Fibroblast of villous mesenchyme (primary cell): ENCODE measurements around the gene ARVCF. TPM values are rescaled to one million over a fixed set of nuclear protein-coding genes. Genes with fewer than 3 reads are reported as not detected.

Source experiments
- DNase-seq: peaks from one replicate; pipeline ENCODE4 v3.0.0-alpha.2; 2010; ENCODE audit warnings: low read depth
- H3K4me3 ChIP-seq: 2 replicates; pipeline ENCODE4 v1.5.1; 2011; ENCODE audit warnings: low read depth, mild to moderate bottlenecking, low read length
- total RNA-seq: library from RNA; depleted of rRNA; stranded (reverse); fragments of >200 nt; gene quantifications from 2 replicates; pipeline ENCODE4 v1.2.3, GENCODE V29; 2012
- TF ChIP-seq, protein P1 (sequence below): IDR thresholded peaks from 2 replicates; pipeline ENCODE4 v1.5.1; 2012; ENCODE audit warnings: low read depth, mild to moderate bottlenecking, low read length; ENCODE audit not compliant: insufficient read depth

ARVCF gene
- total RNA-seq, 1 donor: 6.0 TPM

DNA sequence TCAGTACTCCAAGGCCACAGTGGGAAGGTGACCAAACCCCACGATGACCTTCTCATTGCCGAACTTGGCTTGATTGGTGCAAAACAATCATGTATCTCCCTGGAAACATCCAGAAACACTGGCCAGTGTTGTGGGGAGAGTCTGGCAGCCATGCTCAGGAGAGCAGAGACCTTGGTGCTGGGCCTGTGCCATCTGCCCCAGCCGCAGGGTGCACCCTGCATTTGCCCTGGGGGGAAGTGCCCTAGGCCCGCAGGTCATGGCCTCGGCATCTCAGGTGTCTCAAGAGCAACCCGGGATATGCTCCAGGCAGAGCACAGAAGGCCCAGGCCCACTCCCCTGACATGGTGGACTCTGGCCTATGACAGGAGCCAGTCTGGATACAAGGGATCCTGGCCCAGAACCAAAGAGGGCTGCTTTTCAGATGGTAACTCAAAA, 23.7 kb downstream of the ARVCF start:
- DNase-seq: no peak
- TF ChIP-seq, protein P1, sequence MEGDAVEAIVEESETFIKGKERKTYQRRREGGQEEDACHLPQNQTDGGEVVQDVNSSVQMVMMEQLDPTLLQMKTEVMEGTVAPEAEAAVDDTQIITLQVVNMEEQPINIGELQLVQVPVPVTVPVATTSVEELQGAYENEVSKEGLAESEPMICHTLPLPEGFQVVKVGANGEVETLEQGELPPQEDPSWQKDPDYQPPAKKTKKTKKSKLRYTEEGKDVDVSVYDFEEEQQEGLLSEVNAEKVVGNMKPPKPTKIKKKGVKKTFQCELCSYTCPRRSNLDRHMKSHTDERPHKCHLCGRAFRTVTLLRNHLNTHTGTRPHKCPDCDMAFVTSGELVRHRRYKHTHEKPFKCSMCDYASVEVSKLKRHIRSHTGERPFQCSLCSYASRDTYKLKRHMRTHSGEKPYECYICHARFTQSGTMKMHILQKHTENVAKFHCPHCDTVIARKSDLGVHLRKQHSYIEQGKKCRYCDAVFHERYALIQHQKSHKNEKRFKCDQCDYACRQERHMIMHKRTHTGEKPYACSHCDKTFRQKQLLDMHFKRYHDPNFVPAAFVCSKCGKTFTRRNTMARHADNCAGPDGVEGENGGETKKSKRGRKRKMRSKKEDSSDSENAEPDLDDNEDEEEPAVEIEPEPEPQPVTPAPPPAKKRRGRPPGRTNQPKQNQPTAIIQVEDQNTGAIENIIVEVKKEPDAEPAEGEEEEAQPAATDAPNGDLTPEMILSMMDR: no peak

DNA sequence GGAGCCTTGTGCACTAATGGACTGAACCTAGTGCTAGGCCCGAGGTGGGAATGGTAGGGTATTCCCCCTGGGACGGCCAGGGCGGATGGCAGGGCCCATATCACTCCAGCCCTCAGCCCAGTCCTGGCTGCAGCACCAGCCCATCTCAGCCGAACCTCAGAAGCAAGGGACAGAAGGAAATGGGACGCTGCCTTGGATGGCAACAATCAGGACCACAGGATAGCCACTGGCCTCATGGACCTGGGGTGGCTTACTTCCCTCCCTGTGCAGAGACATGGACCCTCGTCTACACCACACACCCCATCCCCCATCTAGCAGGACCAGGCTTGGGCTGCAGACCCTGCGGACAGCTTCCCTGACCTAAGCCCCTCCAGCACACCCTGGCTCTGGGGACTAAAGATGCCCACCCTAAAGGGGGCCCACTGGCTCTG, 24.1 kb downstream of the ARVCF start:
- no peak for DNase-seq
- TF ChIP-seq, protein P1: no peak
- no peak overlapping the region for H3K4me3 ChIP-seq

More for the DNA sequence above, 23.7 kb downstream of the ARVCF start:
- no peak overlapping the region for H3K4me3 ChIP-seq

DNA sequence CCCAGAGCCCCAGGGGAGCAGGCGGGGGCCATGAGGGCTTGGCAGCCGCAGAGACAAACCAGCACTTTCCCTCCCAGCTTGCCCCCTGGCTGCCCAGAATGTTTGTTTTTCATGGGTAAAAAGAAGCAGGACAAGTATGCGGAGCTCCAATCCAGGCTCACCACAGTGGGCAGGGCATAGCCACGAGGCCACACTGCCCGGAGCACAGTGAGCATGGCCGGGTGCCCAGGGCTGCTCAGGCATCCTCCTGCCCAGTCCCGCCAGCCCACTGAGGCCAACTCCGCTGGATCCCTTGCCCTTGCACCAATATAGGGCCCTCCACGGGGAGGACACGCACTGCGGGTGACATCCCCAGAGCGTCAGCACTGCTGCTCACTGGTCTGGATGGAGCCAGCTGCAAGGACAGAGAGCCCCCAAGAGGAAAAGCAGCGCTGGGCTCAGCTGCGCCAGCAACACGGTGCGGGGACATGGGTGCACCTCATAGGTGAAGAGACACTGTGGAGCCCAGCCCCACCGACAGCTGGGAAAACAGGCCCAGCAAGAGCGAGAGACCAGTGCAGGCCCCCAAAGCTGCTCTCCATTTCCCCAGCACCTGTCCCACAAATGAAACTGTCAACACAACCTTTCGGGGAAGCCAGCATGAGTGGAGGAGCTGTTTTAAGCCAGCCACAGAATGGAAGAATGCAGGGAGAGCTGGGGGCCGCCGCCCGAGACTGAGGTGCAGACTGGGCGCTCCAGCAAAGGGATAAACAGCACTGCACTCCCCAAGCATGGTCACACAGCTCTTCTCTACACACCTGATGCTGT, 24.8 kb downstream of the ARVCF start:
- TF ChIP-seq, protein P1: no peak
- DNase-seq: no peak
- no peak overlapping the region for H3K4me3 ChIP-seq

DNA sequence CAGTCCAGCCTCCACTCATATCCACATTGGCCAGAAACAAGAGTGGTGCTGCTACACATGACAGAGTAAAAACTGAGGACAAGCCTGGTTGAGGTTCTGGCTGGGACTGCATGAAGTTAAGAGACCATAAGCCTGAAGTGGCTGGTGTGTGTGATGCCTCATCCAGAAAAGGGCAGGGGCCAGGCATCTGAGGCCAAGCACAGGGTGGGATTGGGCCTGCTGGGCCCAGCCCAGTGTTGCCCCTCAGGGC, 25.3 kb downstream of the ARVCF start:
- H3K4me3 ChIP-seq: no peak overlapping the region
- TF ChIP-seq, protein P1: no peak
- no peak for DNase-seq

DNA sequence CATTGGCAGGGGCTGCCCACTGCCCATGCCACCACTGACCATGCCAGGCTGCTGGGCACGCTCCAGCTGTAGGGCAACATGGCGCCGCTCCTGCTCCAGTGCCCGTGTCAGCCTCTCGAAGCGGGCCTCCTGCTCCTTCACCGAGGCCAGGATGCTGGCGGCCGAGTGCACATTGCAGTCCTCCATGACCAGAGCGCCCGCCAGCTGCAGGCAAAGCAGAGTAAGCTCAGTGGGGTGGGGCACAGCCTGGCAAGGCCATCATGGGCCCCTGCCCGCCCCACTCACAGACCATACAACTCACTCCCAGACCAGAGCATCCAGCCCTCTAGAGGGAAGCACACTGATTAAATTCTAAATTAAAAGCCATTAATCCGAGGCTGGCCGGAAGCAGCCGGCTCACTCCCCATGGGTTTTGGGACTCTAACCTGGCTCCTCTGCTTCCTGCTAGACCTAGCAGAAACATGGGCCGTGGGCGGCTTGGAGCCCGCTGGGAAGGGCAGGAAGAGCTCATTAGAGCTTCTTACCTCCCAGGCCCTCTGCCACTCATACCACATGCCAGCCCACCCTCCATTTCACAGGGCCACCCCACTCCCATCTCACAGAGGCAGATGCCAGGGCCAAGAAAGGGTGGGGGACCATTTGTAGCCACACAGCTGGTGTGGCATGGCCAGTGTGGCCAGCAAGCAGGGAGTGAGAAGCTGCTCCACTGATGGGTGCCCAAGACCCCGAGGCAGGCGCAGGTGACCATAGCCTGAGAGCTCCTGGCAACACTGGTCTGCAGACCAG, 25.8 kb downstream of the ARVCF start:
- TF ChIP-seq, protein P1: no peak
- no peak overlapping the region for H3K4me3 ChIP-seq

DNA sequence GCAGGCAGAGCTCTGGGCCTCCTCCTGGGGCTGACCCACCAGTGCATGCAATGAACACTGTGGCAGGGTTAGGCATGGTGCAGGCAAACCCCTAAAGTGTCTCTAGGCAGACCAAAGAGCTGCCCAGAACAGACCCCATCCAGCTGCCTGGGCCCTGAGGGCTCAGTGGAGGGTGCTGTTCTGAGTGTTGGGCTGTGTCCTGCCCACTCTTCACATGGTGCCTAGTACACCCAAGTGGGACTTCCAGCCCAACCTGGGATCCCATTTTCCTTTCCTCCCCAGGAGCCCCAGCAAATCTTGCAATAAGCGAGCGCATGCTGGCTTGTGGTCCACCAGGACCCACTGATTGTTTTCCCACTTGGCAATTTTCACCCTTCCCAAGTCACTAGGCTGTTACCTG, 26.4 kb downstream of the ARVCF start:
- TF ChIP-seq, protein P1: no peak
- no peak overlapping the region for H3K4me3 ChIP-seq
- no peak for DNase-seq

More for the DNA sequence above, 25.8 kb downstream of the ARVCF start:
- no peak for DNase-seq
